ENCODE measurements around the gene LBX2.

The LBX2 gene

DNA sequence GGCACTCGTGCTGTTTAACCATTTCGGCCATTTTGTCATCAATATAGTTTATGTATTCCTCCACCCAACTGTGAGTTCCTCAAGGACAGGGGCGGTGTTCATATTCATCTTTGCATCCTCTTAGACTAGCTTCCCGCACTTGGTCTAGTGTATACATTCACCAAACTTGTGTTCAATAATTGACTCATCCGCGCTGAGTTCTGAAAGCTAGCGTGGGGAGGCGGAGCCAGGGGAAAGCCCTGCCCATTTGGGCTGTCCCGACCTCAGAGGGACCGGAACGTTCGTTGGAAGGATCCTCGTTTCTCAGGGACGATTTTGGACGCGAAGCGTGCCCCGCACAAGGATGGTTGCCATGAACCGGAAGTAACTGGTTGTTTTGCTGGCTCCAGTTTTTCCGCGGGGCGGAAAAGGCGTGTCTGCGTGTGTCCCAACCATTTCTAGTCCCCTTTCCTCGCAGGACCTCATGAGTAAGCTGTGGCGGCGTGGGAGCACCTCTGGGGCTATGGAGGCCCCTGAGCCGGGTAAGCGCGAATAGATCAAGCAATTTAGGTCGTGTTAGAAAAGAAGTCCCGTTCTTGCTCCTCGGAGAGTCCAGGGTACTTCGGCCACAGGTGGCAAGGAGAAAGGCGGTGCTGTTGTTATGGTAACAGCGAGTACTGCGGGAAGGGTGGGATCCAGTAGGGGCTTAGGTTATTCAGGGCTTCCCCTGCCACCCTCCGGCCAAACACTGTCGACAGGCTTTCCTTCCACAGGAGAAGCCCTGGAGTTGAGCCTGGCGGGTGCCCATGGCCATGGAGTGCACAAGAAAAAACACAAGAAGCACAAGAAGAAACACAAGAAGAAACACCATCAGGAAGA, 44.5 kb downstream of the LBX2 start, which contains the start of gene INO80B:
INO80B (plus strand) TSS at position 434 of the 858 bp plus-strand sequence; CDS start at position 464, 30 bp downstream.
- H3K9me3 Mint-ChIP-seq: no peaks in the 10 kb centered on the region

DNA sequence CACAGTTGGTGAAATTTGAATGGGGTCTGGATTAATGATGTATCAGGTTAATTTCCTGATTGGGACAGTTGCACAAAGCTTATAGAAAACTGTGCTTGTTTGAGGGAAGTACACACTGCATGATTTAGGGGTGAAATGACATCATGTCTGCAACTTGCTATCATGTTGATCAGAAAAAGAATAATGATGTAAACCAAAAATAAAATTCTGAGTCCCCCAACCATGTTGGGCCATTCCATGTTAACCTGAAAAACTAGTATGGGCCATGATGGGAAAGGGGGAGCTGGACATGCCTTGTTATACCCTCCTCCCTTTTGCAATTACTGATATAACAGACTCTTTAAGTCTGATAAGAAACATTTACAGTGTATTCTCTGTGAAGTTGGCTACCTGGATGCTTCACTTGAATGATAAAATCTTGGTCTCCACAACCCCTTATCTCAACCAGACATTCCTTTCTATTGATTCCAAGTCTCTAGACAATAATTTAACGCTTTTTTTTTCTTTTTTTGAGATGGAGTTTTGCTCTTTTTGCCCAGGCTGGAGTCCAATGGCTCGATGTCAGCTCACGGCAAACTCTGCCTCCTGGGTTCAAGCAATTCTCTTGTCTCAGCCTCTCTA, 48.7 kb downstream of the LBX2 start:
- peaks cover 30% of the 10 kb centered on the region for H3K4me1 Mint-ChIP-seq (ENCODE audit: low read depth)
- no peak overlapping the region for H3K4me3 Mint-ChIP-seq
- H3K27me3 Mint-ChIP-seq (ENCODE audit: low read depth): peaks cover 8% of the 10 kb centered on the region
- no peak overlapping the region for H3K27ac Mint-ChIP-seq
- peaks cover 7% of the 10 kb centered on the region for H3K36me3 Mint-ChIP-seq (ENCODE audit: low read depth)
- DNase-seq (ENCODE audit: low spot score): no peak
- no peaks in the 10 kb centered on the region for H3K9me3 Mint-ChIP-seq

More for the DNA sequence above, 44.5 kb downstream of the LBX2 start, which contains the start of gene INO80B:
- Mint-ChIP-seq H3K27me3 (ENCODE audit: low read depth) (no peaks in the 10 kb centered on the region), H3K4me3 (peak within 1 kb of the TSS; percentile 93), H3K36me3 (ENCODE audit: low read depth) (peaks cover 14% of the 10 kb centered on the region), H3K4me1 (ENCODE audit: low read depth) (peaks cover 52% of the 10 kb centered on the region), H3K27ac (peak within 1 kb of the TSS; percentile 92)
- peak; percentile 98 for DNase-seq (ENCODE audit: low spot score)

DNA sequence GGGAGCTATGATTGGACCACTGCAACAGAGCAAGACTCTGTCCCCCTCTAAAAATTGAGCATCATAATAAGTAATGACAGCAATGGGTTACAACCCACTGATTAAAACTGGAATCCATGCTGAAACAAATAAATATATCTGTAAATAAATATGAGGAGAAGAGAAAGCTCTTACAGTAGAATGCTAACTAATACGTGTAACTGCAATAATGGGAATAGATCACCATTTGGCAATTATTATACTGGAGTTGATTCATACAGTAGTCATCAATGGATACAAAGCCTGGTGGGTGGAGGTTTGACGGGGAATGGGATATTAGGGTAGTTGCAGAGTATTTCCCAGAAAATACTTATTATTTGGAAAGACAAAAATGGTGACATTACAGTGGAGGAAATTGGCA, 50.6 kb downstream of the LBX2 start:
- H3K9me3 Mint-ChIP-seq: no peaks in the 10 kb centered on the region

More for the DNA sequence above, 50.6 kb downstream of the LBX2 start:
- Mint-ChIP-seq H3K4me3 (no peak overlapping the region), H3K27ac (no peak overlapping the region), H3K27me3 (ENCODE audit: low read depth) (peaks cover 24% of the 10 kb centered on the region), H3K36me3 (ENCODE audit: low read depth) (no peaks in the 10 kb centered on the region), H3K4me1 (ENCODE audit: low read depth) (peaks cover 16% of the 10 kb centered on the region)
- DNase-seq (ENCODE audit: low spot score): no peak

All from T-helper 2 cell treated with Interferon-gamma antibody and Interleukin-4, amounts not matched to agents 5 μg/mL and 100 μg/mL, for 36 hours (primary cell).